ENCODE results near the gene NYAP2.

The NYAP2 gene

DNA sequence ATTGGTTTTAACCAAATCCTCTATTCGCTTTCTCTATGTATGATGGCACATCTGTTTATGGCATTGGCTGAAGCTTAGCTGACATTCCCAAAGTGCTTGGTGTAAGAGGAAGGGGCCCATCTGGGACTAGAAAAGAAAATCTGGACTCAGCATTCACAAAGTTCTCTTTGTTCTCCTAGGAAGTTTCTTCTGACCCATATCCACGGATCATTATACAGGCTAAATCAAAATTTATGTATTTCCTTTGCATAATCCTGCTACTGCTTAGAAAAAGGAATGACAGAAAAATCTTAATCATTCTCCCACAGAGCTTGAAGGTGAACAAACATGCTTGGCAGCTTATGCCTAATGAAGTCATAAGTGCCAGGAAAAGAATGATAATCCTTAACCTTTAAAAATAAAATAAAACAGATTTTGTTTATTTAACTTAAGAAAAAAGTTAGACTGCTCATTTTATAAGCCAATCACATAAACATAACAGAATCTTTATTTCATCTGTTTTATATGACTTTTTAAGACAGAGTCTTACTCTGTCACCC is 88.4 kb downstream of the NYAP2 start:
- no peak for DNase-seq

DNA sequence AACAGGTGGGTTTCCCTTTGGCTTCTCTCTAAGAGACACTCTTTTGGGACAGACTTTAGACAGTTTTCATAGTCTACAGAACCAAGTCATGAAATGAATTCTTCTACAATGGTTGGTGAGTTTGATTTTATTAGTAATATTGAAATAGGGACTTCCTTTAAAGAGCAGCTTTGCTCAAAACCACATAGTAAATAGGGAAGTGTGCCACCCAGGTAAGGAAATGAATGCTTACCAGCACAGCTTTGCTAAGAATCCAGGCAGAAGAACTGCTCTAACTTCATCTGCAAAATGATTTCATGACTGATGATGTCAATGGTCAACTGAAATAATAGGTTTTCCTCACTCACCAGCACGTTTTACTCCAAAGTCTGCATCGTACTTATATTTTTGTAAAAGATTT is 89.2 kb downstream of the NYAP2 start:
- DNase-seq = no peak

DNA sequence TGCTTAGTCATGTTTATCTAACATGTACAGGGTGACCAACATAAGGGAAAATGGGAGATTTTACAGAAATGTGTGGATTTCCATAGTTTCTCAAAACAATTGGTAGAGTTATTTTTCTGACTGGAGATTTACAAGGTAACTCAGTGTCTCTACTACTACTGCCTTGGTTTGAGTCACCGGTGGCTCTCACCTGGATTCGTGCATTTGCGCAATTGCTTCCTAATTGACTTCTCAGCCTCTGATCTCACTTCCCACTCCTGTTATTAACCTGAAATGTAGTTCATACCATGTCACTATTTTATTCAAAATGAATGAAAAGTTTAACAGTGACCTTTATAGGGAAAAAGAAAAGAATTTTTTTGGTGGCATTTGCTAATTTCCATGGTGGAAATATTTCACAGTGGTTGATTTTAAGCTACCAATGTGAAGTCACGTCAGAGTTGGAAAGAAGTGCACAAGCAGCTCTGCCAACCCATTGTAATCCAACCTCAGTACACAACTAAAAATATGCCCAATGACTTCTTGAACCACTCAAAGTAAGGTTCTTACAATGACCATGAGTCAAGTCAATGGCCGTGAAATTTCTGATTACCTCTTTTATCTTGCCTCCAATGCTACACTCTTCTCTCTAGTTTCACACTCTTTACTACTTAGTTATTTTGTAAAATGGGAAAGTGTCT is 94.0 kb downstream of the NYAP2 start:
- no peak for DNase-seq

GRCh38 chr2:225494100-225494459 is 94.6 kb downstream of the NYAP2 start:
- peak in 1 of 4 experiments; percentile 1 for DNase-seq

DNA sequence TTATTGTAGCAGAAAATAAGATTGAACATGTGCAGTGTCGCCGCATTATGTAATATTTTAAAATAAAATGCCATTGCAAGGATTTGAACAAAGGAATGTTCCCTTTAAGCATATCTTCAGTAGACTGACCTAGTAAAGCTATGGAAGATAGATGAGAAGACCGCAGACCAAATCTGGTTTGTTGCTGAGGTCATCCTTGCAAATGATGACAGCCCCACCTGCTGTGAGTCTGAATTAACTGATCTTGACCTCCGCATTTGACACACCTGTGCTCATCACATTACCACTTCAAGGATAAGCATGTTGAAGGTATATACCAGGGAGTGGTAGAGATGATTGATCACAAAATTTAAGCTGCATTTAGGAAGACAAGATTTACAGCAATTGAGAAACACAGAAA is 96.2 kb downstream of the NYAP2 start:
- DNase-seq = no peak

- DNase-seq = no peak
Observed at GRCh38 chr2:225496568-225496967, 97.1 kb downstream of the NYAP2 start.

GRCh38 chr2:225497166-225497565 is 97.7 kb downstream of the NYAP2 start:
- DNase-seq = no peak

- DNase-seq = no peak
Observed at GRCh38 chr2:225501022-225501421, 101.5 kb downstream of the NYAP2 start.

DNA sequence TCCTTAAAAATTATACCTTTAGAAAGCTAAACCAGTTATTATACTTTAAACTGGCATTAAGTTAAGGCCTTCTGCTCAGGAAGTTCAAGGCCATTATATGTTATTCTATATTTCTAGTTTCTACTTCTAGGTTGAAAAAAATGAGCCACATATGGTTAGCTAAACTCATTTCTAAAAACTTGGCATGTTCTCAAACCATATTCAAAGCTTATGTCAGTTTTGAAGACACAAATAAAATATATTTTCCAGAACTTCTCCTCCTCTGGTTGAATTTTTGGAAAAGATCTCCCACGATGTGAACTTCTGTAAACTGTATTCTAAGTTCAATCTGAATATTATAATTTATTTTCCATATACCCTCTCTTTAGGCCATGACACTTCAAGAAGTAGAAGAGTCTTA is 103.5 kb downstream of the NYAP2 start:
- DNase-seq = no peak

GRCh38 chr2:225510796-225511195 is 111.3 kb downstream of the NYAP2 start:
- no peak for DNase-seq

DNA sequence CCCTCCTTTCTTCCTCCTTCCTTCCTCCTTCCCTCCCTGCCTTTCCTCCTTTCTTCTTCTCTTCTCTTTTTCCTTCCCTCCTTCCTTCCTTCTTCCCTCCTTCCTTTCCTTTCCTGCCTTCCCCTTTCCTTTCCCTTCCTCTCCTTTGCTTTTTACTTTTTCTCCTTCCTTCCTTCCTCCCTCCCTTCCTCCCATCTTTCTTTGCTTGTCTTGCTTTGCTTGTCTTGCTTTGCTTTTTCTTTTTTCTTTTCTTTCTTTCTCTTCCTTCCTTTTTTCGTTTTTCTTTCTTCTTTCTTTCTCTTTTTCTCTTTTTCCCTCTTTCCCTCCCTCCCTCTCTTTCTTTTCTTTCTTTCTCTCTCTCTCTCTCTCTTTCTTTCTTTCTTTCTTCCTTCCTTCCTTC is 113.0 kb downstream of the NYAP2 start:
- DNase-seq = no peak

DNA sequence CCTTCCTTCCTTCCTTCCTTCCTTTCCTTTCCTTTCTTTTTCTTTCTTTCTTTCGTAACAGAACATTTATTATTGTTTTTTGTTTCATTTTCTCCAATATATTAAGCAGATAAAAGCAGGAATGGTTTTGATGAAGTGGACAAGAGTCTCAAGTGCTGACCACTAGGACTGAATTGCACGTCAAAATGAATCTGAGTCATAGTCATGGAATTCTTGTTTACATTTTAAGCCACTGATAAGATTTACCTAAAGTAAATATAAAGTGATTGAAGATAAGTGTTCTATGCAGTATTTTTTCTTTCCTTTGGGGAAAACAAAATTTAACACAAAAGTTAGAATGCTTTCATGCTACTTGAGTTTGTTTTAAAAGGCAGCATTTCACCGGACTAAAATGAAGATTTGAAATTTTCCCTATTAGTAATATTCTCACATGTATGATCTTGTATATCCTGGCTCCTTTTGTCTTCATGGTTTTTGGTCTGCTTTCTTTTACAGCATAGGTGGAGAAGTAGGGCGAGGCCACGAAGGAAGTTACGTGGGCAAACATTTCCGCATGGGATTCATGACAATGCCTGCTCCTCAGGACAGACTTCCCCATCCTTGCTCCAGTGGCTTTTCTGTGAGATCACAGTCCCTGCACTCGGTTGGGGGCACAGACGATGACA is 113.5 kb downstream of the NYAP2 start:
- no peak for DNase-seq

- DNase-seq = no peak
Observed at GRCh38 chr2:225515033-225515432, 115.5 kb downstream of the NYAP2 start.

DNA sequence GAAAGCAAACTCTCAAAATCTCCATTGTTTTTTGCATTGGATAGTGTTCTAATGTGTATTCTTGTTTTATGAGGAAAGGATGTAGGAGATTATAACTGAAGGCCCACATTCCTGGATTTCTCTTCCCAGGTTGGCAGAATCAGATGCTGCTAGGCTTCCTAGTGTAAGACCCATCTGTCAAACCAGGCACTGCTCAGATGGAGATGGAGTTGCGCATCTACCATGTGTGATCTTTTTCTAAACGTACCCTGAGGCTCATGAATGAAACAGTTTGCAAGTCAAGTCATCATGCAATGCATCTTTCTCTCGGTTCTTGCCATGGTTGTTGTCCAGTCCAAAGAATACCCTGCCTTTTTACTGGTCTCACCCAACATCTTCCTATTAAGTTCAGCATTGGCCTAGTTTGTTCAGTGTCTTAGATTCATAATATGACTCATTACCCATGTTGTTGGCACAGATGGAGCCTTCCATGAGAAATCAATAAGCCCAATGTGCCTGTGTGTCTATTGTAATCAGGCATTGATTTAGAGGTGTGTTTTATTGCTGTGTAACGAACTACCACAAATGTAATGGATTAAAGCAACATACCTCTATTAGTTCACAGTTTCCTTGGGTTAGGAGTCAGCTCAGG is 127.4 kb downstream of the NYAP2 start:
- no peak for DNase-seq

- no peak for DNase-seq
Observed at GRCh38 chr2:225531559-225531958, 132.0 kb downstream of the NYAP2 start.

GRCh38 chr2:225532096-225532495 is 132.6 kb downstream of the NYAP2 start:
- no peak for DNase-seq

DNA sequence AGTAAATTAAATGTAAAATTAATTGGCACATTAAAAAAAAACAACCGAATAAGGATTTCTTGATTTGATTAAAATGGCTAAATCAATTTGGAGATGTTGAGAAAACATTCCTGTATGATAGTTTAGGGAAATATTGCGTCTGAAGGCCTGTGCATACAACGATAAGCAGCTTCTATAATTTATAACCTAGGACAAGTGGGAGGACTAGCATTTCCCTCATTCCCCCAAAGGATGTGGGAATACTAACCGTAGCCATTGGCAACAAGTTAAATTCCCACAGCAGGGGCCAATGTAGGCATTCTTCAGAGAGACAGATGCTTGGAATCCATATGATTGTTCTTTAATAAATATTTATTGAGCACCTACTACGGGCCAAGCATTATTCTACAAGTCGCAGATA is 134.5 kb downstream of the NYAP2 start:
- no peak for DNase-seq

DNA sequence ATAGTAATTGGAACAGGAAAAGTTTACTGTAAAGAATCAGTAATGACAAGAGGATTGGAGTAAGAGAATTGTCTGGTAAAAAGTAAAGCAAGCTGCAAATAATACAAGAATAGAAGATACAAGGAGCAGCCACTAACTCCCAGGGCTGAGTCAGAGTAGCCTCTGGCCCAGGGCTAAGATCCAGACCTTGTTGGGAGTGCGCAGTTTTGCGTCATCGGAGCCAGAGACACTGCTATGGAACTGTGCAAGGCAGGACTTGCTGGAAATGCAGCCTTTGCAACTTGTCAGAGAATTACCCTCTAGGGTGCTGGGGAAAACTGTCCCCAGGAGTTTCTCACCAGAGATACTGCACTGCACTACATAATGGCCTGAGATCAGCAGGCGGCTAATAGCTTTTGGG is 135.2 kb downstream of the NYAP2 start:
- DNase-seq = no peak

DNA sequence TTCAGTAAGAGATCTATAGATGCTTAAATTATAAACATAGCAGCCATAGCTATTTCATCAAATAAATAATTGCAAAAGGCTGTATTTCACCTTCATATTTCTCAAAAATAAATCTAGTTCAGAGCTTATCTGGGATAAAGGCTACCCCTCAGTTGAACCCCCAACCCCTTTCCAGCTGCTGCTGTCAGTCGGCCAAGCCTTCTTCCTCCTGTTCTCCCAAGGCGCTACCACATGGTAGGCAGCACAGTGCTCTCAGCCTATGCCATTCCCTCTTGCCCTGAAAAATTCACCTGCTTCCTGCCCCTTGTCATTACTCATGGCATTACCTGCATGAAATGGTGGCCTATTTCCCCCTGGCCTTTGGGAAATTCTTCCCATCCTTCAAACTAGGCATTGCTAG is 136.5 kb downstream of the NYAP2 start:
- DNase-seq = no peak

GRCh38 chr2:225543626-225544025 is 144.1 kb downstream of the NYAP2 start:
- DNase-seq = no peak

- DNase-seq = no peak
Observed at GRCh38 chr2:225556461-225556860, 157.0 kb downstream of the NYAP2 start.

DNA sequence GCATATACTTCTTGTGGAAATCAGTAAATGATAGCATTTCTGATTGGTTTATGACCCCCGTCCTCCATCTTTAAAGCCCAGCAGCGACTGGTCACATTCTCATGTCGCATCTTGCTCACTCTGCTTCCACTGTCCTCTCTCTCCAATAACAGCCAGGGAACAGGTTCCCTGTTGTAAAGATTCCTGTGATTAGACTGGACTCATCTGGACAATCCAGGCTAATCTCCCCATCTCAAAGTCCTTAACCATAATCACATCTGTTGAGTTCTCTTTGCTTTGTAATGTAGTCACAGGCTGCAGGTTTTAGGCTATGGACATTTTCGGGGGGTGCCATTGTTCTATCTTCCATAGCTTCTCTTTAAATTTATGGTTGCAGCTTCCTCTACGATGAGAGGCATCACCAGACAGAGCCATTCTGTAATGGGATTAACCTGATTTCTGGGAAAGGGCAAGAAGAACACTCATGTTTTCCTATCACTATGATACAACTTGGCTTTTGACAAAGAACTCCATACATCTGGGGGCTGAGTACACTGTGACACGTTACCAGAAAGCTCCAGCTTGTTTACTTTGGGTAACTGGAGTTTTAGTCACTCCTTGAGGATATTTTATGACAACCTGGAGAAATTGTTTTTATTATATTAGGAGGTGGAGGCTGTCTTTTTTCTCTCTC is 159.0 kb downstream of the NYAP2 start:
- no peak for DNase-seq

DNA sequence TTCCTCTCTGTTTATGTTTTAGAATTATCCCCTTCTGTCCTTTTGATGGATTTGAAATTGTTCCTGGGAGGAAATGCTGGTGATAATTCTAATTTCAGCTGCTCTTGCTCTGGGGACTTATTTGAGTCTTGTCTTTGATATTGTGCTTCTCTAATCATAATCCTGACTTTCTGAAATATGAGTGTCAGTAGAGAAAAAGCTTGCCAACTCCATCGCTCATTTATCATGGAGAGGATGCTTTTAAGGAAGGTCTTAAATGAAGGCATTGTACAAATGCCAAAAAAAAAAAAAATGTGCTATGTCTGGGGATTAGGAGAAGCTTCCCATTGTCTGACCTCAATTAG is 159.5 kb downstream of the NYAP2 start:
- no peak for DNase-seq

- DNase-seq = peak in 3 of 4 experiments; percentile 4 to 16 (median 13)
Observed at GRCh38 chr2:225566798-225567197, 167.3 kb downstream of the NYAP2 start.
